Skin of body (tissue), 2 donors: ENCODE data around the gene AOAH. TPM values are rescaled to one million over a fixed set of nuclear protein-coding genes. Genes with fewer than 3 reads are reported as not detected.
"Not testable (repeated sequence)": the region's sequence is repeated elsewhere in the genome, so short reads cannot be mapped to it uniquely, and the experiment has no call there.

Source experiments
- DNase-seq: peaks from one replicate; lab custom pipeline; 2025; lab: John Stamatoyannopoulos, UW
- total RNA-seq: library from RNA; depleted of rRNA; stranded (reverse); fragments of >200 nt; gene quantifications from one replicate; pipeline ENCODE4 v1.2.3, GENCODE V29; 2014

AOAH gene
- total RNA-seq, 1 donor from 2014 or later: 5.8 TPM

GRCh38 chr7:36739351-36739750 is 15.1 kb upstream of the AOAH start:
- no peak for DNase-seq

GRCh38 chr7:36736899-36737211 is 12.6 kb upstream of the AOAH start:
- DNase-seq: no peak

- no peak for DNase-seq
Observed at GRCh38 chr7:36736090-36736898, 12.0 kb upstream of the AOAH start.

GRCh38 chr7:36735172-36735571 is 10.9 kb upstream of the AOAH start:
- DNase-seq: no peak

GRCh38 chr7:36734731-36735130 is 10.4 kb upstream of the AOAH start:
- no peak for DNase-seq

GRCh38 chr7:36733411-36733810 is 9.1 kb upstream of the AOAH start:
- DNase-seq: no peak

- no peak for DNase-seq
Observed at GRCh38 chr7:36732806-36733205, 8.5 kb upstream of the AOAH start.

- DNase-seq: no peak
Observed at GRCh38 chr7:36730046-36730445, 5.8 kb upstream of the AOAH start.

GRCh38 chr7:36728143-36728542 is 3.8 kb upstream of the AOAH start:
- DNase-seq: no peak

GRCh38 chr7:36726806-36727503 is 2.7 kb upstream of the AOAH start:
- DNase-seq: no peak

GRCh38 chr7:36726311-36726710 is 2.0 kb upstream of the AOAH start:
- DNase-seq: no peak

- no peak for DNase-seq
Observed at GRCh38 chr7:36724996-36725395, 702 bp upstream of the AOAH start.

GRCh38 chr7:36723291-36723690 is 1.0 kb downstream of the AOAH start:
- DNase-seq: no peak

GRCh38 chr7:36719083-36719632 is 5.1 kb downstream of the AOAH start:
- no peak for DNase-seq

GRCh38 chr7:36717586-36717985 is 6.7 kb downstream of the AOAH start:
- DNase-seq: no peak

- not testable (repeated sequence) for DNase-seq
Observed at GRCh38 chr7:36716802-36717201, 7.5 kb downstream of the AOAH start.

- DNase-seq: no peak
Observed at GRCh38 chr7:36712015-36712414, 12.3 kb downstream of the AOAH start.

- DNase-seq: no peak
Observed at GRCh38 chr7:36711256-36711655, 13.0 kb downstream of the AOAH start.

GRCh38 chr7:36710186-36710791 is 14.0 kb downstream of the AOAH start:
- DNase-seq: no peak

- no peak for DNase-seq
Observed at GRCh38 chr7:36708767-36709166, 15.5 kb downstream of the AOAH start.

GRCh38 chr7:36707898-36708297 is 16.4 kb downstream of the AOAH start:
- no peak for DNase-seq

- DNase-seq: no peak
Observed at GRCh38 chr7:36707465-36707864, 16.8 kb downstream of the AOAH start.
